Progenitor cell of endocrine pancreas (in vitro differentiated cells): ENCODE measurements around the gene NR3C1. TPM values are rescaled to one million over a fixed set of nuclear protein-coding genes. Genes with fewer than 3 reads are reported as not detected.

Experiments used
- DNase-seq: peaks from one replicate; pipeline ENCODE4 v3.0.0; 2021; ENCODE audit warnings: low spot score; ENCODE audit not compliant: unreplicated experiment
- H3K27ac Mint-ChIP-seq: 2 replicates; pipeline ENCODE4 v1.8.0; 2021; ENCODE audit warnings: mild to moderate bottlenecking, moderate library complexity, mixed read lengths
- H3K27me3 Mint-ChIP-seq: 2 replicates; pipeline ENCODE4 v1.8.0; 2021; ENCODE audit warnings: mixed read lengths
- H3K36me3 Mint-ChIP-seq: 2 replicates; pipeline ENCODE4 v1.8.0; 2022; ENCODE audit warnings: mixed read lengths; ENCODE audit not compliant: insufficient read depth
- H3K4me1 Mint-ChIP-seq: 2 replicates; pipeline ENCODE4 v1.8.0; 2021; ENCODE audit warnings: low read depth, mixed read lengths
- H3K4me3 Mint-ChIP-seq: 2 replicates; pipeline ENCODE4 v1.8.0; 2021; ENCODE audit warnings: low read depth, mild to moderate bottlenecking, moderate library complexity, mixed read lengths
- H3K9me3 Mint-ChIP-seq: 2 replicates; pipeline ENCODE4 v1.8.0; 2021; ENCODE audit warnings: low read depth, mixed read lengths
- total RNA-seq: library from RNA; stranded (reverse); gene quantifications from 2 replicates; pipeline ENCODE4 v1.2.1, GENCODE V29; 2021
- TF ChIP-seq, protein P1 (sequence below): fragments of 200-600 bp; sonication (generic); IDR thresholded peaks from one replicate; pipeline ENCODE4 v1.5.0; 2021; ENCODE audit warnings: antibody characterized with exemption, mild to moderate bottlenecking; ENCODE audit not compliant: unreplicated experiment

The NR3C1 gene
- total RNA-seq, 1 donor from 2014 or later = 6.7 TPM

DNA sequence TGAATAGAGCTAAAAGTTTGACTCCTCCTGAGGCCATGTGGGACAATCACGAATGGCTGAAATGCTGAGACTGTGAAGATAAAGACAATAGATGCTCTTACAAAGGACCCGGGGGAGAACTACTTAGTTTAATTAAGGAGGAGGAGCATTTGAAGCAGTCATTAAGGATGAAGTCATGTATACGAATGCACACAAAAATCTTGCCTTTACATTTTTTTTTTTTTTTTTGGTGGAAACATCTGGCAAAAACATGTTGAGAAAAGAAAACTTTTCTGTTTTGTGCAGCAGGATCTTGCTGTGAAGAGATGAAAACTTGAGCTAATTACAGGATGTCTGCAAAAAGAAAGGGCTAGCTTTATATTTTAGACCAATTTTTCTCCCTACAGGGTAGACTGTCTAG lies 42.3 kb upstream of the NR3C1 start:
- no peak for DNase-seq
- H3K27me3 Mint-ChIP-seq = no peaks in the 10 kb centered on the region
- H3K4me1 Mint-ChIP-seq = peaks cover 2% of the 10 kb centered on the region
- no peaks in the 10 kb centered on the region for H3K9me3 Mint-ChIP-seq
- TF ChIP-seq, protein P1, sequence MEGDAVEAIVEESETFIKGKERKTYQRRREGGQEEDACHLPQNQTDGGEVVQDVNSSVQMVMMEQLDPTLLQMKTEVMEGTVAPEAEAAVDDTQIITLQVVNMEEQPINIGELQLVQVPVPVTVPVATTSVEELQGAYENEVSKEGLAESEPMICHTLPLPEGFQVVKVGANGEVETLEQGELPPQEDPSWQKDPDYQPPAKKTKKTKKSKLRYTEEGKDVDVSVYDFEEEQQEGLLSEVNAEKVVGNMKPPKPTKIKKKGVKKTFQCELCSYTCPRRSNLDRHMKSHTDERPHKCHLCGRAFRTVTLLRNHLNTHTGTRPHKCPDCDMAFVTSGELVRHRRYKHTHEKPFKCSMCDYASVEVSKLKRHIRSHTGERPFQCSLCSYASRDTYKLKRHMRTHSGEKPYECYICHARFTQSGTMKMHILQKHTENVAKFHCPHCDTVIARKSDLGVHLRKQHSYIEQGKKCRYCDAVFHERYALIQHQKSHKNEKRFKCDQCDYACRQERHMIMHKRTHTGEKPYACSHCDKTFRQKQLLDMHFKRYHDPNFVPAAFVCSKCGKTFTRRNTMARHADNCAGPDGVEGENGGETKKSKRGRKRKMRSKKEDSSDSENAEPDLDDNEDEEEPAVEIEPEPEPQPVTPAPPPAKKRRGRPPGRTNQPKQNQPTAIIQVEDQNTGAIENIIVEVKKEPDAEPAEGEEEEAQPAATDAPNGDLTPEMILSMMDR = no peak
- H3K36me3 Mint-ChIP-seq = no peaks in the 10 kb centered on the region
- no peak overlapping the region for H3K27ac Mint-ChIP-seq
- H3K4me3 Mint-ChIP-seq = no peak overlapping the region

DNA sequence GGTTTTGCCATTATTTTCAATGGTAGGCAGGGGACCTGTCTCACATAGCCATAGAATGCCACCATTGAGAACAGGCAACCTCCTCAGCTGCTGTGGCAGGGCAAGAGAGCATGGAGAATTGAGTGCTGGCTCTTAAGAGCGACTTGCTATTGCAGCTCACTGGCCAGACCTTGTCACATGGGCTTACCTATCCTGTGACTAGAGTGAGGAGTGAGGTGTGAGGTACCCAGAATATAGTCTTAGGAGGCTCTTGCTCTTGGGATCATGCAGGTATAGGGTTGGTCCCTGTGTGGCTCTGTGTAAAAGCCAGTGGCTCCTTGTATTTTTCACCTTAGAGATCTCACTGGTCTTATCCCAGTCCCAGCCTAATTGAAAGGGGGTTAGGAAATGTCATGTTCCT lies 39.8 kb upstream of the NR3C1 start:
- Mint-ChIP-seq H3K36me3 (no peaks in the 10 kb centered on the region), H3K27me3 (no peaks in the 10 kb centered on the region), H3K4me1 (no peaks in the 10 kb centered on the region), H3K27ac (no peak overlapping the region), H3K4me3 (no peak overlapping the region), H3K9me3 (no peaks in the 10 kb centered on the region)
- TF ChIP-seq, protein P1 = no peak
- no peak for DNase-seq

DNA sequence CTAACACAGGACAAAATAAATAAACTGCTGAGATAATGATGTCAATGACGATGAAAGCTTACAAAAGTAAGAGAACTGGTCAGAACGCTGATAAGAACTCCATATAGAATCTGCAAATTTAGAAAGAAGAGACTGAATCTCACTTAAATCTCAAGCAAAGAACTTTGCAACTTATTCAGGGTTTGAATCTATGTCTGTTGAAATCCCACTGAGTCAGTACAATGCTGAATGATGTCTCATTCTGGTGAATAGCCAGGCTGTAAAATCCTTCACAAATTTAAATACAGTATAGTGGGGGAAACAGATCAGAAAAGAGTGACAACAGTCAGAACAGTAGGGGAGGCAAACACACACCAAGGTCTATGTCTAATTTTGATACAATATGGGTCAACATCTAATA lies 38.9 kb upstream of the NR3C1 start:
- H3K4me1 Mint-ChIP-seq = no peaks in the 10 kb centered on the region
- TF ChIP-seq, protein P1 = no peak
- H3K27ac Mint-ChIP-seq = no peak overlapping the region
- H3K4me3 Mint-ChIP-seq = no peak overlapping the region
- H3K9me3 Mint-ChIP-seq = no peaks in the 10 kb centered on the region
- no peaks in the 10 kb centered on the region for H3K36me3 Mint-ChIP-seq
- no peak for DNase-seq
- no peaks in the 10 kb centered on the region for H3K27me3 Mint-ChIP-seq

DNA sequence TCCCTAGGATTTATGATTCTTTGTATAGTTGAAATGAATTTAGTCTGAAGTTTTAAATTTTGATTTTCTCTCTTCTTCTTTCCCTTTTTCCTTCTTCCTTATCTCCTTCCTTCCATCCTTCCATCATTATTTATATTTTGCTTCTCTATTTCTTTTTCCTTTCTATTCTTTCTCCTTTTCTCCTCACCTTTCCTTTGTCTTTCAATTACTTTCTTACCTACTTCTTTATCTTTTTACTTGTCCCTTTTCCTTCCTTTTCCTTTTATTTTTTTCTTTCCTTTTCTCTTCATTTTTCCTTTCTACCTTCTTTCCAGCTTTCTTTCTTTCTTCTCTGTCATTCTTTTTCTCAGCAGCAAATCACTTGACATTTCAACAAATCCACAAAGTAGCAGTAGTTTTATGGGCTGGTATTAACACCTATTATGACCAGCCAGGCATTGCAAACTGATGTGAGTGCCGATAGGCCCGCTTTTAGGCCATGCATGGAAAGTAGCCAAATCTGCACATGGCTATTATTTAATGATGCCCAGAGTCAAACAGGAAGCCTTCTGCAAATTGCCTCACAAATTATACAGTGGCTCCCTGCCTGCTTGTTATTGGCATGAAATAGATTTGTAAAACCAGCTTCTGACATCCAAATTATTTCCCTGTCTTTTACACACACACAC lies 37.1 kb upstream of the NR3C1 start:
- Mint-ChIP-seq H3K36me3 (no peaks in the 10 kb centered on the region), H3K9me3 (no peaks in the 10 kb centered on the region), H3K4me3 (no peak overlapping the region), H3K27me3 (peaks cover 3% of the 10 kb centered on the region), H3K4me1 (no peaks in the 10 kb centered on the region), H3K27ac (no peak overlapping the region)
- TF ChIP-seq, protein P1 = no peak
- no peak for DNase-seq

DNA sequence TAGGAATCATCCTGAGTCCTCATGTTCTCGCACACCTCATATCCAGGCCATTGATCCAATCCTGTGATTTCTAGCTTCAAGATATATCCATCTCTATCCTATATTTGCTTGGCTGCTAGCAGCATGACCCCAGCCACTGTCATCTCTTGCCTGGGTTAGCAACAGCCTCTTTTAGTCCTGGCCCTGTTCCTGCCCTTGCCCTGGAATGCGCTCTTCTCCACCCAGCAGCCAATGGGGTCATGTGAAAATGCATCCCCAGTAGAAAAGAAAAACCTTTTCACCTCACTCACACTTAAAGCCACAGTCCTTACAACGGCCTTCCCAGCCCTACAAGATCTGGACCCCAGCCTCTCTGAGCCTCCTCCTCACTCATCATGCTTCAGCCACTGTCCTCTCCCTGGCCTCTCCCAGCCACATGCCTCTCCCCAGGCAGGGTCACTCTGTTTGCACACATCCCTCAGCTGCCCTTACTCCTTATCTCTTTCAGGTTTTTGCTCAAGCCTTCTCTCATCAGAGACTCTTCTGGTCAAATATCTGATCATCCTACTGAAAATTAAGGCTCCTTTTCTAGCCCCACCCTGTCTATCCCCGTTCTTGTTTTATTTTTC lies 34.3 kb upstream of the NR3C1 start:
- Mint-ChIP-seq H3K27me3 (peaks cover 3% of the 10 kb centered on the region), H3K9me3 (no peaks in the 10 kb centered on the region), H3K36me3 (no peaks in the 10 kb centered on the region), H3K4me1 (no peaks in the 10 kb centered on the region), H3K27ac (no peak overlapping the region), H3K4me3 (no peak overlapping the region)
- DNase-seq = no peak
- TF ChIP-seq, protein P1 = no peak
